ENCODE measurements around the gene SH3BP4. TPM values are rescaled to one million over a fixed set of nuclear protein-coding genes. Genes with fewer than 3 reads are reported as not detected.

SH3BP4 gene
- total RNA-seq, 1 donor from 2014 or later, result 1.1 TPM

GRCh38 chr2:234955091-234955591 lies 3.3 kb downstream of the SH3BP4 start:
- ChIA-PET POLR2A (no interaction called here), CTCF (no interaction called here)
- Mint-ChIP-seq H3K27me3 (peaks cover 27% of the 10 kb centered on the region), H3K9me3 (no peaks in the 10 kb centered on the region), H3K4me1 (peaks cover 15% of the 10 kb centered on the region), H3K27ac (no peak overlapping the region), H3K36me3 (ENCODE audit: low read depth) (no peaks in the 10 kb centered on the region), H3K4me3 (no peak overlapping the region)
- ATAC-seq (ENCODE audit: low read depth), result no peak
- DNase-seq, result no peak
- intact Hi-C loops (cut with micrococcal nuclease), result no loop called here
- TF ChIP-seq CTCF (IDR thresholded peaks at IDR 0.05), result no peak

GRCh38 chr2:234955971-234956509 lies 4.2 kb downstream of the SH3BP4 start:
- H3K27ac Mint-ChIP-seq, result no peak overlapping the region
- H3K36me3 Mint-ChIP-seq (ENCODE audit: low read depth), result no peaks in the 10 kb centered on the region
- peaks cover 21% of the 10 kb centered on the region for H3K27me3 Mint-ChIP-seq
- H3K4me1 Mint-ChIP-seq, result peaks cover 12% of the 10 kb centered on the region
- H3K4me3 Mint-ChIP-seq, result no peak overlapping the region
- no peak for TF ChIP-seq CTCF (IDR thresholded peaks at IDR 0.05)
- no peak for DNase-seq
- ChIA-PET CTCF (no interaction called here), POLR2A (no interaction called here)
- intact Hi-C loops (cut with micrococcal nuclease), result no loop called here
- ATAC-seq (ENCODE audit: low read depth), result no peak
- no peaks in the 10 kb centered on the region for H3K9me3 Mint-ChIP-seq

- POLR2A ChIA-PET, result no interaction called here
- peaks cover 6% of the 10 kb centered on the region for H3K4me1 Mint-ChIP-seq
- no peaks in the 10 kb centered on the region for H3K9me3 Mint-ChIP-seq
- ATAC-seq (ENCODE audit: low read depth) (no peak), DNase-seq (no peak)
- TF ChIP-seq CTCF (IDR thresholded peaks at IDR 0.05), result no peak
- no peak overlapping the region for H3K27ac Mint-ChIP-seq
- no peak overlapping the region for H3K4me3 Mint-ChIP-seq
- intact Hi-C loops (cut with micrococcal nuclease), result no loop called here
- peaks cover 17% of the 10 kb centered on the region for H3K27me3 Mint-ChIP-seq
- H3K36me3 Mint-ChIP-seq (ENCODE audit: low read depth), result no peaks in the 10 kb centered on the region
- CTCF ChIA-PET, result no interaction called here
Observed at GRCh38 chr2:234957834-234958135, 6.0 kb downstream of the SH3BP4 start.

GRCh38 chr2:234958311-234958710 lies 6.5 kb downstream of the SH3BP4 start:
- Mint-ChIP-seq H3K4me3 (no peak overlapping the region), H3K27ac (no peak overlapping the region), H3K4me1 (peaks cover 2% of the 10 kb centered on the region), H3K9me3 (no peaks in the 10 kb centered on the region), H3K27me3 (peaks cover 13% of the 10 kb centered on the region), H3K36me3 (ENCODE audit: low read depth) (no peaks in the 10 kb centered on the region)
- ATAC-seq (ENCODE audit: low read depth) (no peak), DNase-seq (no peak)
- ChIA-PET POLR2A (no interaction called here), CTCF (no interaction called here)
- intact Hi-C loops (cut with micrococcal nuclease), result no loop called here
- TF ChIP-seq CTCF (IDR thresholded peaks at IDR 0.05), result no peak

GRCh38 chr2:234958746-234959395 lies 7.1 kb downstream of the SH3BP4 start:
- ChIA-PET POLR2A (no interaction called here), CTCF (no interaction called here)
- H3K4me3 Mint-ChIP-seq, result no peak overlapping the region
- ATAC-seq (ENCODE audit: low read depth) (no peak), DNase-seq (no peak)
- H3K4me1 Mint-ChIP-seq, result no peaks in the 10 kb centered on the region
- no peak overlapping the region for H3K27ac Mint-ChIP-seq
- intact Hi-C loops (cut with micrococcal nuclease), result no loop called here
- no peak for TF ChIP-seq CTCF (IDR thresholded peaks at IDR 0.05)
- no peaks in the 10 kb centered on the region for H3K36me3 Mint-ChIP-seq (ENCODE audit: low read depth)
- no peaks in the 10 kb centered on the region for H3K9me3 Mint-ChIP-seq
- peaks cover 12% of the 10 kb centered on the region for H3K27me3 Mint-ChIP-seq

Data from activated B cell treated with CpG ODN at 0.5 μM for 24 hours (primary cell).